ENCODE data around the gene KRT31. TPM values are rescaled to one million over a fixed set of nuclear protein-coding genes. Genes with fewer than 3 reads are reported as not detected.

The KRT31 gene
- total RNA-seq, 5 donors from 2014 or later (not counting 1 experiment from before 2014, with no cell fraction given) = not detected

DNA sequence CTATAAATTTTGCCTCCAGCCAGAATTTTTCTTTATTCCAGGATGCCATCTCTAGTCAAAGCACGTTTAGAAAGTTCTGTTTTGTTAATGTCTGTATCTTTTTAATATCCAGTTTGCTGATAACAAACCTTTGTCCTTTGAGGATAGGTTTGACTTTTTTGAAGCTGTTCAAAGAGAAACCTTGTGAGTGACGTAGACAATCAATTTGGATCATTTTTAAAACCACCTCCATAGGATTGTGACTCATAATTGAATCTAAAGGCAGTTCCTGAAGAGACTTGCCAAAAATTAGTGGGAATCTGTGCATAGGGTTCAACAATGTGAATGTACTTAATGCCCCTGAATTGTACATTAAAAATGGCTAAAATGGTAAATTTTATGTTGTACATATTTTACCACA is 5.9 kb downstream of the KRT31 start:
- H3K9me3 ChIP-seq = no peaks in the 10 kb centered on the region
- no peaks in the 10 kb centered on the region for H3K4me1 ChIP-seq (ENCODE audit: control insufficient read depth in 1 of 2, extremely low read depth in 1 of 2, insufficient read depth in 2 of 2, low read length in 2 of 2)
- H3K36me3 ChIP-seq (ENCODE audit: control insufficient read depth in 2 of 2, extremely low read depth in 1 of 2, insufficient read depth in 1 of 2, low read length in 1 of 2) = no peaks in the 10 kb centered on the region
- DNase-seq (no peak), ATAC-seq (replicated peaks in 1 of 4) (no peak)
- no peak overlapping the region for H3K27ac ChIP-seq (ENCODE audit: low read length)
- Mint-ChIP-seq H3K4me3 (no peak overlapping the region), H3K27ac (no peak overlapping the region), H3K36me3 (peaks cover 3% of the 10 kb centered on the region), H3K9me3 (peaks cover 2 to 9% (median 5%) of the 10 kb centered on the region in 3 donors), H3K4me1 (peaks cover 0 to 3% (median 1%) of the 10 kb centered on the region in 3 donors), H3K27me3 (peaks cover 5 to 9% of the 10 kb centered on the region in 2 donors)
- WGBS (ENCODE audit: insufficient coverage) = no CpG with 5 or more reads among the region's 2 CpGs
- no peak overlapping the region for H3K4me3 ChIP-seq (ENCODE audit: control insufficient read depth in 1 of 2, extremely low read depth in 1 of 2, low read length in 1 of 2)
- ChIA-PET CTCF (no interaction called here), POLR2A (no interaction called here)
- no peaks in the 10 kb centered on the region for H3K27me3 ChIP-seq (replicated peaks in 1 of 2; ENCODE audit: control insufficient read depth in 2 of 2, extremely low read depth in 1 of 2, insufficient read depth in 2 of 2, low read length in 1 of 2)

GRCh38 chr17:41390411-41390938 is 6.9 kb downstream of the KRT31 start:
- H3K9me3 Mint-ChIP-seq = peaks cover 4 to 14% (median 8%) of the 10 kb centered on the region in 3 donors
- H3K36me3 Mint-ChIP-seq = peaks cover 4% of the 10 kb centered on the region
- H3K27ac ChIP-seq (ENCODE audit: low read length) = no peak overlapping the region
- H3K9me3 ChIP-seq = no peaks in the 10 kb centered on the region
- H3K27ac Mint-ChIP-seq = no peak overlapping the region
- no peaks in the 10 kb centered on the region for H3K36me3 ChIP-seq (ENCODE audit: control insufficient read depth in 2 of 2, extremely low read depth in 1 of 2, insufficient read depth in 1 of 2, low read length in 1 of 2)
- CTCF ChIA-PET = no interaction called here
- POLR2A ChIA-PET = no interaction called here
- WGBS (ENCODE audit: insufficient coverage) = 90% methylated on average over 2 of the region's 7 CpGs
- H3K4me3 ChIP-seq (ENCODE audit: control insufficient read depth in 1 of 2, extremely low read depth in 1 of 2, low read length in 1 of 2) = no peak overlapping the region
- no peak for DNase-seq
- no peaks in the 10 kb centered on the region for H3K4me1 ChIP-seq (ENCODE audit: control insufficient read depth in 1 of 2, extremely low read depth in 1 of 2, insufficient read depth in 2 of 2, low read length in 2 of 2)
- no peaks in the 10 kb centered on the region for H3K27me3 ChIP-seq (replicated peaks in 1 of 2; ENCODE audit: control insufficient read depth in 2 of 2, extremely low read depth in 1 of 2, insufficient read depth in 2 of 2, low read length in 1 of 2)
- H3K27me3 Mint-ChIP-seq = peaks cover 5 to 9% of the 10 kb centered on the region in 2 donors
- no peak overlapping the region for H3K4me3 Mint-ChIP-seq
- no peaks in the 10 kb centered on the region for H3K4me1 Mint-ChIP-seq
- ATAC-seq (replicated peaks in 1 of 4) = no peak

DNA sequence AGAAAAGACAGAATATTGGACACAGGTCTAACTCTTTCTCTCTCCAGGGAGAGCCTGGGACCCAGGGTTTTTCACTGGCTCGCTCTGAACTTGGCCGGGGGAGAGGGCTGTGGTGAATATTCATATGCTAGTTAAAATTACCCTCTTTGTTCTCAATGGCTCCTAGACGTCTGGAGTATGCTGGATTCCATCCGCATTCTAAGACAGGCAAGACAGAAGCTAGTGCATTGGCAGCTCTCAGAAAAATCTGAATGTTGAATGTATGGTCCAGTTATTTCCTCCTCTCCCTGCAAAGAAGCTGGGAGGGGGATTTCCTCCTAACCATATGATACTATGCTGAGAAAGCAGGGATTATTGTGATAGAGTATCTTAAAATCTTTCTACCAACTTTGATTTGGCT is 9.7 kb downstream of the KRT31 start:
- CTCF ChIA-PET = interaction anchor here in 1 of 2 donors (0.6 kb wide), 1 partner anchor 260 kb away, joined by 4 read pairs; no protein-coding TSS in a partner anchor

DNA sequence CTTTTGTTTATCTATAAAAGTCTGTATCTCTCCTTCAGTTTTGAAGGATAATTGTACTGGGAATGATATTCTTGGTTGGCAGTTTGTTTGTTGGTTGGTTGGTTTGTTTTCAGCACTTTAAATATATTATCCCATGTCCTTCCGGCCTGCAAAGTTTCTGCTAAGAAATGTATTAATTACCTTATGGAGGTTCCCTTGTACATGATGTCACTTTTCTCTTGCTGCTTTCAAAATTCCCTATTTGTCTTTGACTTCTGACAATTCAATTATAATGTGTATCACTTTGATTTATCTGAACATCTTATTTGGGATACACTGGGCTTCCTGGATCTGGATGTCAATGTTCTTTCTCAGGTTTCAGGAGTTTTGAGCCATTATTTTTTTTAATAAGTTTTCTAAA is 11.2 kb downstream of the KRT31 start:
- Mint-ChIP-seq H3K4me1 (no peaks in the 10 kb centered on the region), H3K27ac (no peak overlapping the region), H3K36me3 (peaks cover 4% of the 10 kb centered on the region), H3K27me3 (peaks cover 0 to 5% of the 10 kb centered on the region in 2 donors), H3K4me3 (no peak overlapping the region), H3K9me3 (peaks cover 4 to 17% (median 8%) of the 10 kb centered on the region in 3 donors)
- H3K4me3 ChIP-seq (ENCODE audit: control insufficient read depth in 1 of 2, extremely low read depth in 1 of 2, low read length in 1 of 2) = no peak overlapping the region
- CTCF ChIA-PET = no interaction called here
- no peak overlapping the region for H3K27ac ChIP-seq (ENCODE audit: low read length)
- H3K36me3 ChIP-seq (ENCODE audit: control insufficient read depth in 2 of 2, extremely low read depth in 1 of 2, insufficient read depth in 1 of 2, low read length in 1 of 2) = no peaks in the 10 kb centered on the region
- no CpG with 5 or more reads among the region's 1 CpG for WGBS (ENCODE audit: insufficient coverage)
- no peaks in the 10 kb centered on the region for H3K27me3 ChIP-seq (replicated peaks in 1 of 2; ENCODE audit: control insufficient read depth in 2 of 2, extremely low read depth in 1 of 2, insufficient read depth in 2 of 2, low read length in 1 of 2)
- no peak for ATAC-seq (replicated peaks in 1 of 4)
- no peaks in the 10 kb centered on the region for H3K9me3 ChIP-seq
- H3K4me1 ChIP-seq (ENCODE audit: control insufficient read depth in 1 of 2, extremely low read depth in 1 of 2, insufficient read depth in 2 of 2, low read length in 2 of 2) = no peaks in the 10 kb centered on the region
- DNase-seq = no peak
- POLR2A ChIA-PET = no interaction called here

More for the DNA sequence above, 9.7 kb downstream of the KRT31 start:
- Histone ChIP-seq H3K27ac (ENCODE audit: low read length) (no peak overlapping the region), H3K4me1 (ENCODE audit: control insufficient read depth in 1 of 2, extremely low read depth in 1 of 2, insufficient read depth in 2 of 2, low read length in 2 of 2) (no peaks in the 10 kb centered on the region), H3K9me3 (no peaks in the 10 kb centered on the region), H3K4me3 (ENCODE audit: control insufficient read depth in 1 of 2, extremely low read depth in 1 of 2, low read length in 1 of 2) (no peak overlapping the region), H3K27me3 (replicated peaks in 1 of 2; ENCODE audit: control insufficient read depth in 2 of 2, extremely low read depth in 1 of 2, insufficient read depth in 2 of 2, low read length in 1 of 2) (no peaks in the 10 kb centered on the region), H3K36me3 (ENCODE audit: control insufficient read depth in 2 of 2, extremely low read depth in 1 of 2, insufficient read depth in 1 of 2, low read length in 1 of 2) (no peaks in the 10 kb centered on the region)
- Mint-ChIP-seq H3K4me3 (no peak overlapping the region), H3K9me3 (peaks cover 4 to 17% (median 8%) of the 10 kb centered on the region in 3 donors), H3K36me3 (peaks cover 4% of the 10 kb centered on the region), H3K27ac (no peak overlapping the region), H3K4me1 (no peaks in the 10 kb centered on the region), H3K27me3 (peaks cover 5 to 9% of the 10 kb centered on the region in 2 donors)
- POLR2A ChIA-PET = interaction anchor here in 1 of 2 donors (0.7 kb wide), 1 partner anchor 1258 kb away, joined by 4 read pairs; no protein-coding TSS in a partner anchor
- WGBS (ENCODE audit: insufficient coverage) = no CpG with 5 or more reads among the region's 4 CpGs
- ATAC-seq (replicated peaks in 1 of 4) = no peak
- no peak for DNase-seq

GRCh38 chr17:41383690-41384089 is 13.7 kb downstream of the KRT31 start:
- Mint-ChIP-seq H3K4me3 (no peak overlapping the region), H3K9me3 (peaks cover 4 to 17% (median 8%) of the 10 kb centered on the region in 3 donors), H3K36me3 (peaks cover 4% of the 10 kb centered on the region), H3K4me1 (peaks cover 3 to 14% (median 4%) of the 10 kb centered on the region in 3 donors), H3K27ac (no peak overlapping the region), H3K27me3 (peaks cover 0 to 5% of the 10 kb centered on the region in 2 donors)
- Histone ChIP-seq H3K4me1 (ENCODE audit: control insufficient read depth in 1 of 2, extremely low read depth in 1 of 2, insufficient read depth in 2 of 2, low read length in 2 of 2) (no peaks in the 10 kb centered on the region), H3K4me3 (ENCODE audit: control insufficient read depth in 1 of 2, extremely low read depth in 1 of 2, low read length in 1 of 2) (no peak overlapping the region), H3K9me3 (no peaks in the 10 kb centered on the region), H3K27me3 (replicated peaks in 1 of 2; ENCODE audit: control insufficient read depth in 2 of 2, extremely low read depth in 1 of 2, insufficient read depth in 2 of 2, low read length in 1 of 2) (no peaks in the 10 kb centered on the region), H3K36me3 (ENCODE audit: control insufficient read depth in 2 of 2, extremely low read depth in 1 of 2, insufficient read depth in 1 of 2, low read length in 1 of 2) (no peaks in the 10 kb centered on the region), H3K27ac (ENCODE audit: low read length) (no peak overlapping the region)
- WGBS (ENCODE audit: insufficient coverage) = 100% methylated on average over 1 of the region's 1 CpG
- ATAC-seq (replicated peaks in 1 of 4) = no peak
- no peak for DNase-seq
- ChIA-PET POLR2A (no interaction called here), CTCF (no interaction called here)

DNA sequence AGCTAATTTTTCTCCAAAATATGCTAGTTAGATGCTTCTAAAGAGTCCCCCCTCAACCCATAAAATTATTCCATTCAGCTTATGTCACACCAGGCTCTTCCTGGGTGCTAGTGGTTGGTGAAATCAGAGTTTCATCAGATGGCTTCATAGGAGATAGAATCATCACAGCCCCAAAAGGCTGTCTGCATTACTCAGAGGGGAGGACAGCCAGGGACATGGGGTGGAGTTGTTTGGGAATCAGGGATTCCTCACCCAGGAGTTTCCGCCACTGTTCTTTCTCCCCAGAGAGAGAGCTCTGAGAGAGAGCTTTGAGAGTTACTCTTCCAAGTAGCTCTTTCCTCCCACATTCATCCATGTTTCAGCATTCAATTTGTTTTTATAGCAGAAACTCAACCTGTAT is 15.0 kb downstream of the KRT31 start:
- peaks cover 16 to 27% (median 17%) of the 10 kb centered on the region in 3 donors for H3K4me1 Mint-ChIP-seq
- Histone ChIP-seq H3K4me3 (ENCODE audit: control insufficient read depth in 1 of 2, extremely low read depth in 1 of 2, low read length in 1 of 2) (no peak overlapping the region), H3K9me3 (no peaks in the 10 kb centered on the region), H3K27me3 (replicated peaks in 1 of 2; ENCODE audit: control insufficient read depth in 2 of 2, extremely low read depth in 1 of 2, insufficient read depth in 2 of 2, low read length in 1 of 2) (no peaks in the 10 kb centered on the region), H3K4me1 (ENCODE audit: control insufficient read depth in 1 of 2, extremely low read depth in 1 of 2, insufficient read depth in 2 of 2, low read length in 2 of 2) (peaks cover 2 to 6% of the 10 kb centered on the region in 2 experiments), H3K36me3 (ENCODE audit: control insufficient read depth in 2 of 2, extremely low read depth in 1 of 2, insufficient read depth in 1 of 2, low read length in 1 of 2) (no peaks in the 10 kb centered on the region), H3K27ac (ENCODE audit: low read length) (no peak overlapping the region)
- DNase-seq (no peak), ATAC-seq (replicated peaks in 1 of 4) (no peak)
- H3K27ac Mint-ChIP-seq = no peak overlapping the region
- H3K27me3 Mint-ChIP-seq = peaks cover 0 to 5% of the 10 kb centered on the region in 2 donors
- ChIA-PET CTCF (no interaction called here), POLR2A (no interaction called here)
- H3K36me3 Mint-ChIP-seq = peaks cover 4% of the 10 kb centered on the region
- H3K9me3 Mint-ChIP-seq = peaks cover 4 to 13% (median 7%) of the 10 kb centered on the region in 3 donors
- no CpG with 5 or more reads among the region's 1 CpG for WGBS (ENCODE audit: insufficient coverage)
- no peak overlapping the region for H3K4me3 Mint-ChIP-seq

All from T-cell (primary cell).